Measurements from ENCODE around the gene TRIM27.
"Not testable (repeated sequence)": the region's sequence is repeated elsewhere in the genome, so short reads cannot be mapped to it uniquely, and the experiment has no call there.

The TRIM27 gene

GRCh38 chr6:28860581-28860980, 63.2 kb downstream of the TRIM27 start:
- Histone ChIP-seq H3K36me3 (ENCODE audit: control insufficient read depth, insufficient read depth, low read length) (no peaks in the 10 kb centered on the region), H3K27me3 (replicated peaks; ENCODE audit: control insufficient read depth, insufficient read depth, low read length) (no peaks in the 10 kb centered on the region), H3K4me3 (replicated peaks; ENCODE audit: low read depth, low read length) (no peak overlapping the region)
- TF ChIP-seq CTCF (IDR thresholded peaks at IDR 0.05; ENCODE audit: insufficient read depth, low read length, poor library complexity, severe bottlenecking) = no peak
- DNase-seq (ENCODE audit: extremely low read depth, insufficient read length) = no peak

- no peak overlapping the region for H3K4me3 ChIP-seq (replicated peaks; ENCODE audit: low read depth, low read length)
- no peak for TF ChIP-seq CTCF (IDR thresholded peaks at IDR 0.05; ENCODE audit: insufficient read depth, low read length, poor library complexity, severe bottlenecking)
- DNase-seq (ENCODE audit: extremely low read depth, insufficient read length) = no peak
- no peaks in the 10 kb centered on the region for H3K27me3 ChIP-seq (replicated peaks; ENCODE audit: control insufficient read depth, insufficient read depth, low read length)
- H3K36me3 ChIP-seq (ENCODE audit: control insufficient read depth, insufficient read depth, low read length) = no peaks in the 10 kb centered on the region
Measured at GRCh38 chr6:28858963-28859362, 64.8 kb downstream of the TRIM27 start.

- Histone ChIP-seq H3K36me3 (ENCODE audit: control insufficient read depth, insufficient read depth, low read length) (no peaks in the 10 kb centered on the region), H3K4me3 (replicated peaks; ENCODE audit: low read depth, low read length) (no peak overlapping the region), H3K27me3 (replicated peaks; ENCODE audit: control insufficient read depth, insufficient read depth, low read length) (no peaks in the 10 kb centered on the region)
- no peak for DNase-seq (ENCODE audit: extremely low read depth, insufficient read length)
- TF ChIP-seq CTCF (IDR thresholded peaks at IDR 0.05; ENCODE audit: insufficient read depth, low read length, poor library complexity, severe bottlenecking) = no peak
Measured at GRCh38 chr6:28856620-28857005, 67.2 kb downstream of the TRIM27 start.

- H3K4me3 ChIP-seq (replicated peaks; ENCODE audit: low read depth, low read length); H3K27me3 ChIP-seq (replicated peaks; ENCODE audit: control insufficient read depth, insufficient read depth, low read length); DNase-seq (ENCODE audit: extremely low read depth, insufficient read length); H3K36me3 ChIP-seq (ENCODE audit: control insufficient read depth, insufficient read depth, low read length): not testable (repeated sequence)
Measured at GRCh38 chr6:28854405-28854804, 69.4 kb downstream of the TRIM27 start.

Data from GM06990 (cell line).